ENCODE measurements around the gene TLE3. TPM values are rescaled to one million over a fixed set of nuclear protein-coding genes. Genes with fewer than 3 reads are reported as not detected.

TLE3 gene
- polyA plus RNA-seq, 1 donor (not counting 4 experiments of a cell fraction or from before 2014, with no cell fraction given) = 8.3 TPM

DNA sequence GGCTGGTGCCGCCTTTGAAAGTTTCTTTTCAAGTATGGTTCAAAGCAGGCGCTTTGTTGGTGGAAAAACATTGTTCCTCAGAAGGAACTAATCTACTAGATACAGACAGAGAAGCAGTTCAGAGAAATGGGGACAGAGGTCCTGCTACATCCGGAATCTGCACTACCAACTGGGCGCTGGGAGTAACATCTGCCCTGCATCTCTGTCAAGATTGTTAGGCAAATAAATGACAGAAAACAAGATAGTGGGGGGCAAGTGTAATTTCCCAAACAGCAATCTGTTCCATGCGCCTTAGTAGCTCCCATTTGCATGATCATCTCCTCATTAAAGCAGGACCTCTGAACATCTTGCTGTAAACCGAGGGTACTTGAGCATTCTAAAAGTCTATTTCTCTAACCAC lies 17.4 kb downstream of the TLE3 start:
- no peaks in the 10 kb centered on the region for H3K9me3 ChIP-seq (ENCODE audit: control insufficient read depth, low read depth, low read length)
- DNase-seq (ENCODE audit: low read depth, low spot score) = no peak
- TF ChIP-seq EZH2 (IDR thresholded peaks at IDR 0.05; ENCODE audit: low read length) = no peak
- TF ChIP-seq, protein P1, sequence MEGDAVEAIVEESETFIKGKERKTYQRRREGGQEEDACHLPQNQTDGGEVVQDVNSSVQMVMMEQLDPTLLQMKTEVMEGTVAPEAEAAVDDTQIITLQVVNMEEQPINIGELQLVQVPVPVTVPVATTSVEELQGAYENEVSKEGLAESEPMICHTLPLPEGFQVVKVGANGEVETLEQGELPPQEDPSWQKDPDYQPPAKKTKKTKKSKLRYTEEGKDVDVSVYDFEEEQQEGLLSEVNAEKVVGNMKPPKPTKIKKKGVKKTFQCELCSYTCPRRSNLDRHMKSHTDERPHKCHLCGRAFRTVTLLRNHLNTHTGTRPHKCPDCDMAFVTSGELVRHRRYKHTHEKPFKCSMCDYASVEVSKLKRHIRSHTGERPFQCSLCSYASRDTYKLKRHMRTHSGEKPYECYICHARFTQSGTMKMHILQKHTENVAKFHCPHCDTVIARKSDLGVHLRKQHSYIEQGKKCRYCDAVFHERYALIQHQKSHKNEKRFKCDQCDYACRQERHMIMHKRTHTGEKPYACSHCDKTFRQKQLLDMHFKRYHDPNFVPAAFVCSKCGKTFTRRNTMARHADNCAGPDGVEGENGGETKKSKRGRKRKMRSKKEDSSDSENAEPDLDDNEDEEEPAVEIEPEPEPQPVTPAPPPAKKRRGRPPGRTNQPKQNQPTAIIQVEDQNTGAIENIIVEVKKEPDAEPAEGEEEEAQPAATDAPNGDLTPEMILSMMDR (optimal IDR thresholded peaks at IDR 0.05 in 1 of 3, IDR thresholded peaks at IDR 0.05 in 1 of 3, conservative IDR thresholded peaks at IDR 0.05 in 1 of 3; ENCODE audit: extremely low read depth in 1 of 3, insufficient read depth in 2 of 3, low read length in 3 of 3) = no peak
- no peak for FAIRE-seq
- no peak overlapping the region for H3K4me2 ChIP-seq (ENCODE audit: control insufficient read depth, extremely low read depth, insufficient read depth, low read depth, low read length)
- H3K4me1 ChIP-seq (ENCODE audit: control insufficient read depth, extremely low read depth, insufficient read depth, low read length) = no peaks in the 10 kb centered on the region
- H3K27ac ChIP-seq (ENCODE audit: control insufficient read depth, insufficient read depth, low read length) = no peak overlapping the region
- H3K4me3 ChIP-seq (ENCODE audit: control insufficient read depth in 2 of 3, extremely low read depth in 1 of 3, insufficient read depth in 2 of 3, low read depth in 1 of 3, low read length in 3 of 3) = no peak overlapping the region
- no peaks in the 10 kb centered on the region for H3K27me3 ChIP-seq (ENCODE audit: control insufficient read depth, extremely low read depth, insufficient read depth, low read length)
- H3K9ac ChIP-seq (ENCODE audit: control insufficient read depth, extremely low read depth, insufficient read depth, low read length) = no peak overlapping the region
- no peak overlapping the region for H2AFZ ChIP-seq (ENCODE audit: control insufficient read depth, low read length)
- peaks cover 5% of the 10 kb centered on the region for H4K20me1 ChIP-seq (ENCODE audit: control insufficient read depth, extremely low read depth, insufficient read depth, low read length)
- peaks cover 24 to 28% of the 10 kb centered on the region in 2 experiments for H3K36me3 ChIP-seq (ENCODE audit: control insufficient read depth in 2 of 2, extremely low read depth in 1 of 2, insufficient read depth in 2 of 2, low read length in 2 of 2)
- peaks cover 7% of the 10 kb centered on the region for H3K79me2 ChIP-seq (ENCODE audit: control insufficient read depth, insufficient read depth, low read length)
- dilution Hi-C loops (cut with MboI; ENCODE audit: extremely low pct_ligation_motif_present, low sequenced_read_pairs) = no loop called here
- H3K9me1 ChIP-seq (ENCODE audit: control insufficient read depth, extremely low read depth, insufficient read depth, low read length) = peaks cover 5% of the 10 kb centered on the region

DNA sequence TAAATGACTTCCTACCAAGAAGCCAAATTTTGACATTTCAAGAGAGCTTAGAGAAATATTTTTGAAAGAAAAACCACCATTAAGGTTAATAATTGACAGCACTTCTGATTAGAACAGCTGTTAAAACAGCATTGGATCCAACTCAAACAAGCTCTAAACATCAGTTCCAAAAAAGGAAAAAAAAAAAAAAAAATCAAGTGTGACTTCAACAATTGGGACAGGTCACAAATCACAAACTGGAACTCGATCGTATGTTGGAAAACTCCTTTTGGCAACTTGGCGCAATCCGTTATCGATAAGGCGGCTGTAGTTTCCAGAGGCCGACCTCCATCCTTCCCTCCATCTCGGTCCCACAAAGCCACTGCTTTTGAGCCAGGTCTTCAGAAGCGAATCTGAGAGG lies 17.8 kb downstream of the TLE3 start:
- Histone ChIP-seq H3K9me1 (ENCODE audit: control insufficient read depth, extremely low read depth, insufficient read depth, low read length) (peaks cover 5% of the 10 kb centered on the region), H3K9ac (ENCODE audit: control insufficient read depth, extremely low read depth, insufficient read depth, low read length) (no peak overlapping the region), H3K27ac (ENCODE audit: control insufficient read depth, insufficient read depth, low read length) (no peak overlapping the region), H3K4me1 (ENCODE audit: control insufficient read depth, extremely low read depth, insufficient read depth, low read length) (no peaks in the 10 kb centered on the region), H4K20me1 (ENCODE audit: control insufficient read depth, extremely low read depth, insufficient read depth, low read length) (peaks cover 5% of the 10 kb centered on the region), H3K36me3 (ENCODE audit: control insufficient read depth in 2 of 2, extremely low read depth in 1 of 2, insufficient read depth in 2 of 2, low read length in 2 of 2) (peaks cover 24 to 27% of the 10 kb centered on the region in 2 experiments), H3K27me3 (ENCODE audit: control insufficient read depth, extremely low read depth, insufficient read depth, low read length) (no peaks in the 10 kb centered on the region), H3K79me2 (ENCODE audit: control insufficient read depth, insufficient read depth, low read length) (peaks cover 7% of the 10 kb centered on the region), H3K9me3 (ENCODE audit: control insufficient read depth, low read depth, low read length) (no peaks in the 10 kb centered on the region), H2AFZ (ENCODE audit: control insufficient read depth, low read length) (no peak overlapping the region), H3K4me2 (ENCODE audit: control insufficient read depth, extremely low read depth, insufficient read depth, low read depth, low read length) (no peak overlapping the region), H3K4me3 (ENCODE audit: control insufficient read depth in 2 of 3, extremely low read depth in 1 of 3, insufficient read depth in 2 of 3, low read depth in 1 of 3, low read length in 3 of 3) (no peak overlapping the region)
- FAIRE-seq = no peak
- TF ChIP-seq, protein P1 (optimal IDR thresholded peaks at IDR 0.05 in 1 of 3, IDR thresholded peaks at IDR 0.05 in 1 of 3, conservative IDR thresholded peaks at IDR 0.05 in 1 of 3; ENCODE audit: extremely low read depth in 1 of 3, insufficient read depth in 2 of 3, low read length in 3 of 3) = no peak
- TF ChIP-seq EZH2 (IDR thresholded peaks at IDR 0.05; ENCODE audit: low read length) = no peak
- dilution Hi-C loops (cut with MboI; ENCODE audit: extremely low pct_ligation_motif_present, low sequenced_read_pairs) = no loop called here
- no peak for DNase-seq (ENCODE audit: low read depth, low spot score)
